ENCODE results near the gene C1orf116.
A peak's percentile ranks its signal among the peaks of the same experiment; 100 is the strongest.

Gene C1orf116

GRCh38 chr1:207034998-207035397 lies 2.4 kb upstream of the C1orf116 start:
- DNase-seq (ENCODE audit: low spot score) = peak; percentile 79

- no peak for DNase-seq (ENCODE audit: low spot score)
These were observed 1.7 kb upstream of the C1orf116 start for GRCh38 chr1:207034208-207034607.

GRCh38 chr1:207033302-207033701 lies 746 bp upstream of the C1orf116 start:
- no peak for DNase-seq (ENCODE audit: low spot score)

- DNase-seq (ENCODE audit: low spot score) = no peak
These were observed 808 bp downstream of the C1orf116 start for GRCh38 chr1:207031632-207032264.

GRCh38 chr1:207031016-207031415 lies 1.5 kb downstream of the C1orf116 start:
- no peak for DNase-seq (ENCODE audit: low spot score)

- DNase-seq (ENCODE audit: low spot score) = no peak
These were observed 2.0 kb downstream of the C1orf116 start for GRCh38 chr1:207030522-207031009.

GRCh38 chr1:207029701-207030521 lies 2.6 kb downstream of the C1orf116 start:
- no peak for DNase-seq (ENCODE audit: low spot score)

GRCh38 chr1:207028884-207029650 lies 3.5 kb downstream of the C1orf116 start:
- DNase-seq (ENCODE audit: low spot score) = no peak

GRCh38 chr1:207027921-207028320 lies 4.6 kb downstream of the C1orf116 start:
- no peak for DNase-seq (ENCODE audit: low spot score)

GRCh38 chr1:207027206-207027777 lies 5.3 kb downstream of the C1orf116 start:
- peak; percentile 30 for DNase-seq (ENCODE audit: low spot score)

GRCh38 chr1:207026104-207026534 lies 6.4 kb downstream of the C1orf116 start:
- peak; percentile 45 for DNase-seq (ENCODE audit: low spot score)

GRCh38 chr1:207025146-207025880 lies 7.2 kb downstream of the C1orf116 start:
- DNase-seq (ENCODE audit: low spot score) = peak; percentile 58

GRCh38 chr1:207024202-207025145 lies 8.1 kb downstream of the C1orf116 start:
- DNase-seq (ENCODE audit: low spot score) = no peak

GRCh38 chr1:207022996-207023679 lies 9.4 kb downstream of the C1orf116 start:
- no peak for DNase-seq (ENCODE audit: low spot score)

- DNase-seq (ENCODE audit: low spot score) = no peak
These were observed 10.5 kb downstream of the C1orf116 start for GRCh38 chr1:207021876-207022596.

GRCh38 chr1:207021139-207021861 lies 11.3 kb downstream of the C1orf116 start:
- DNase-seq (ENCODE audit: low spot score) = no peak

- DNase-seq (ENCODE audit: low spot score) = no peak
These were observed 11.8 kb downstream of the C1orf116 start for GRCh38 chr1:207020709-207021107.

GRCh38 chr1:207020065-207020708 lies 12.4 kb downstream of the C1orf116 start:
- DNase-seq (ENCODE audit: low spot score) = no peak

Data from AG08395 (cell line).